ENCODE data around the gene NPPC. TPM values are rescaled to one million over a fixed set of nuclear protein-coding genes. Genes with fewer than 3 reads are reported as not detected.

The NPPC gene
- total RNA-seq, 2 experiments from 2014 or later, result not detected

- peak within 1 kb of the TSS; percentile 86 for H2AFZ ChIP-seq (ENCODE audit: low read length)
- H3K9me3 ChIP-seq (ENCODE audit: low read length), result no peaks in the 10 kb centered on the region
- peak within 1 kb of the TSS; percentile 44 for H3K27ac ChIP-seq (ENCODE audit: low read depth, low read length, poor library complexity, severe bottlenecking)
- ChIA-PET POLR2A (interaction anchor here (0.6 kb wide), 1 partner anchor 51 kb away, joined by 3 read pairs; no protein-coding TSS in a partner anchor), CTCF (ENCODE audit: unreplicated experiment) (no interaction called here)
- intact Hi-C loops (cut with micrococcal nuclease; ENCODE audit: unreplicated experiment), result loop anchor here (5.0 kb wide), 1 partner anchor 591 kb away; the partner anchor contains the start of genes EIF4E2 and TIGD1
- peaks cover 23% of the 10 kb centered on the region for H3K79me2 ChIP-seq (ENCODE audit: insufficient read depth, low read depth, low read length)
- H4K20me1 ChIP-seq (ENCODE audit: insufficient read depth, low read length), result no peaks in the 10 kb centered on the region
- H3K9me2 ChIP-seq (ENCODE audit: insufficient read depth, low read length), result no peaks in the 10 kb centered on the region
- no peaks in the 10 kb centered on the region for H3K36me3 ChIP-seq (ENCODE audit: insufficient read depth, low read length)
- H3K4me1 ChIP-seq (ENCODE audit: insufficient read depth, low read length, poor library complexity, severe bottlenecking), result peaks cover 18% of the 10 kb centered on the region
- H3K4me3 ChIP-seq (ENCODE audit: low read depth, low read length, poor library complexity, severe bottlenecking), result peak within 1 kb of the TSS; percentile 74
- peak; percentile 86 for DNase-seq (ENCODE audit: low spot score)
- H3K4me2 ChIP-seq (ENCODE audit: low read length), result peak within 1 kb of the TSS; percentile 68
- TF ChIP-seq EZH2phosphoT487 (IDR thresholded peaks at IDR 0.05; ENCODE audit: borderline replicate concordance, low read depth, low read length) (no peak), CTCF (conservative IDR thresholded peaks at IDR 0.05; ENCODE audit: low read length) (peak; percentile 28; the same call in 1 of the 2 replicates)
- no TSS peak for BruUV-seq (replicated peaks)
Measured at GRCh38 chr2:231961349-231962166, 35.4 kb upstream of the NPPC start, which contains the start of gene DIS3L2. Gene DIS3L2, plus strand, starts transcription at chr2:231961713. Its CDS starts 53,215 bp downstream, at chr2:232014928.

- no TSS peak for BruUV-seq (replicated peaks)
- intact Hi-C loops (cut with micrococcal nuclease; ENCODE audit: unreplicated experiment), result loop anchor here (5.0 kb wide), 1 partner anchor 591 kb away; the partner anchor contains the start of genes EIF4E2 and TIGD1
- no peak for TF ChIP-seq EZH2phosphoT487 (IDR thresholded peaks at IDR 0.05; ENCODE audit: borderline replicate concordance, low read depth, low read length)
- TF ChIP-seq CTCF (conservative IDR thresholded peaks at IDR 0.05; ENCODE audit: low read length), result no peak
- Histone ChIP-seq H3K27ac (ENCODE audit: low read depth, low read length, poor library complexity, severe bottlenecking) (peak overlapping the region; percentile 44), H3K4me3 (ENCODE audit: low read depth, low read length, poor library complexity, severe bottlenecking) (peak overlapping the region; percentile 74), H3K9me2 (ENCODE audit: insufficient read depth, low read length) (no peaks in the 10 kb centered on the region), H3K9me3 (ENCODE audit: low read length) (no peaks in the 10 kb centered on the region), H4K20me1 (ENCODE audit: insufficient read depth, low read length) (no peaks in the 10 kb centered on the region), H3K4me1 (ENCODE audit: insufficient read depth, low read length, poor library complexity, severe bottlenecking) (peaks cover 18% of the 10 kb centered on the region), H3K79me2 (ENCODE audit: insufficient read depth, low read depth, low read length) (peaks cover 23% of the 10 kb centered on the region), H3K4me2 (ENCODE audit: low read length) (peak overlapping the region; percentile 68), H2AFZ (ENCODE audit: low read length) (peak overlapping the region; percentile 86), H3K36me3 (ENCODE audit: insufficient read depth, low read length) (no peaks in the 10 kb centered on the region)
- CTCF ChIA-PET (ENCODE audit: unreplicated experiment), result no interaction called here
- no peak for DNase-seq (ENCODE audit: low spot score)
- POLR2A ChIA-PET, result interaction anchor here (0.6 kb wide), 1 partner anchor 52 kb away, joined by 3 read pairs; no protein-coding TSS in a partner anchor
Measured at GRCh38 chr2:231960810-231961348, 34.7 kb upstream of the NPPC start.

Data from OCI-LY7 (cell line).